Measurements from ENCODE around the gene MIR17HG.
"Not testable (repeated sequence)": the region's sequence is repeated elsewhere in the genome, so short reads cannot be mapped to it uniquely, and the experiment has no call there.

Gene MIR17HG

GRCh38 chr13:91347996-91348905, 764 bp downstream of the MIR17HG start:
- peak; percentile 58 for DNase-seq

GRCh38 chr13:91348906-91349435, 1.5 kb downstream of the MIR17HG start:
- DNase-seq = peak; percentile 94

- DNase-seq = no peak
Measured at GRCh38 chr13:91349992-91350911, 2.8 kb downstream of the MIR17HG start.

- DNase-seq = no peak
Measured at GRCh38 chr13:91351123-91351522, 3.6 kb downstream of the MIR17HG start.

GRCh38 chr13:91351980-91352379, 4.5 kb downstream of the MIR17HG start:
- no peak for DNase-seq

GRCh38 chr13:91352891-91353290, 5.4 kb downstream of the MIR17HG start:
- DNase-seq = not testable (repeated sequence)

- no peak for DNase-seq
Measured at GRCh38 chr13:91353494-91353893, 6.0 kb downstream of the MIR17HG start.

- DNase-seq = no peak
Measured at GRCh38 chr13:91355099-91355825, 7.8 kb downstream of the MIR17HG start.

- DNase-seq = no peak
Measured at GRCh38 chr13:91355826-91356710, 8.6 kb downstream of the MIR17HG start.

GRCh38 chr13:91356919-91357612, 9.6 kb downstream of the MIR17HG start:
- DNase-seq = peak; percentile 29

- DNase-seq = no peak
Measured at GRCh38 chr13:91357613-91358386, 10.3 kb downstream of the MIR17HG start.

- DNase-seq = peak; percentile 64
Measured at GRCh38 chr13:91358387-91358782, 10.9 kb downstream of the MIR17HG start.

- peak; percentile 35 for DNase-seq
Measured at GRCh38 chr13:91359111-91359510, 11.6 kb downstream of the MIR17HG start.

GRCh38 chr13:91359631-91360030, 12.1 kb downstream of the MIR17HG start:
- DNase-seq = peak; percentile 57

- no peak for DNase-seq
Measured at GRCh38 chr13:91360246-91360751, 12.8 kb downstream of the MIR17HG start.

GRCh38 chr13:91361755-91362271, 14.3 kb downstream of the MIR17HG start:
- no peak for DNase-seq

- no peak for DNase-seq
Measured at GRCh38 chr13:91362908-91363307, 15.4 kb downstream of the MIR17HG start.

GRCh38 chr13:91368101-91368500, 20.6 kb downstream of the MIR17HG start:
- DNase-seq = no peak

GRCh38 chr13:91368676-91369440, 21.4 kb downstream of the MIR17HG start:
- DNase-seq = no peak

All from OCI-M1 (cell line).